NCI-H510A (cell line): ENCODE results near the gene UCK2.

ENCODE experiments used
- DNase-seq: peaks from one replicate; lab custom pipeline; 2025; lab: John Stamatoyannopoulos, UW

The UCK2 gene

GRCh38 chr1:165834229-165834628, 6.8 kb downstream of the UCK2 start:
- no peak for DNase-seq

- no peak for DNase-seq
Measured at GRCh38 chr1:165834881-165835280, 7.5 kb downstream of the UCK2 start.

- DNase-seq: no peak
Measured at GRCh38 chr1:165836664-165837482, 9.5 kb downstream of the UCK2 start.

- no peak for DNase-seq
Measured at GRCh38 chr1:165837838-165838364, 10.5 kb downstream of the UCK2 start.

GRCh38 chr1:165840423-165840822, 13.0 kb downstream of the UCK2 start:
- no peak for DNase-seq

DNA sequence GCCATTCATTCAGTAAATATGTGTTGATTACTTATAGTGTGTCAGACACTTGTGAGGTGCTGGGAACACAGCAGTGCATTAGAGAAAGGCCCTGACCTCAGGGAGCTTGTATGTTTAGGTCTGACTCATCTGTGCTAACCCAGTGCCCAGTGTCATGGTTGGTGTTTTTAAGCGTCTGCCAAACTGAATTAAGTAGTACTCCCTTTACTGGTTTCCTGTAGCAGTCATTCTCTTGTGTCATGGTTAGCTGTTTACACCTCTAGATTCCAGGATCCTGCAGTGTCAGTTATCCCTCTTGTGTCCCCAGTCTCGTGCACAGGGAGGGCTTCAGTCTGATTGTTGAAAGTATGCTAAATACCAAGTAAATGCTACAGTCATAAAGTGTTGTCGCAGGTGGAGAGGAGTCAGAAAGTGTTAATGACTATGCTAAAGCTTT, 14.2 kb downstream of the UCK2 start:
- no peak for DNase-seq

DNA sequence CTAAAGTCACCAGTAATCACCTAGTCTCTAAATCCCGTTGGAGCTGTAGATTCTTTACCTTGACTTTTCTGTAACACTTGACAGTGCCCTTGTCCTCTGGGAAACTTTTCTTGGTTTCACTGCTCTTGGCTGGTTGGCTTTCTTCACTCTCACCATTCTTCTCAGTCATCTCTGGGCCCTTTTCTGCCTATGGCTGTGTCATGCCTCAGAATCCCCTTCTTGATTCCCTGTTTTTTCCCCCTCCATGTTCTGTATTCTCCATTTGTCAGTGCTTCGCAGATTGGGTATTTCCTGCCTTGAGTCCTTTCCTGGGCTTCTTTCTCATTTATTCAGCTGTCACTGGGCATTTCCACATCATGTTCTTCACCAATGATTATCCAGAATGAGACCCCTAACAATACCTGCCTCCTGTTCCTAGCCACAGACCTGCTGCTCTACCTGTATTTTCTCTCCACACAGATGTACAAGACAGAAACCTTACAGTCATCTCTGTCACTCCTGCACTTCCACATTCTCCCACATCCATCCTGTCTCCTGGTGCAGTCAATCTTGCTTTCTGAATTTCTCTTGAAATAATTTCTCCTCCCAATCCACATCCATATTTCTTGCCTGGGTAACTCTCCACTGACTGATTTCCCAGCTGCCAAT, 14.7 kb downstream of the UCK2 start:
- DNase-seq: no peak

DNA sequence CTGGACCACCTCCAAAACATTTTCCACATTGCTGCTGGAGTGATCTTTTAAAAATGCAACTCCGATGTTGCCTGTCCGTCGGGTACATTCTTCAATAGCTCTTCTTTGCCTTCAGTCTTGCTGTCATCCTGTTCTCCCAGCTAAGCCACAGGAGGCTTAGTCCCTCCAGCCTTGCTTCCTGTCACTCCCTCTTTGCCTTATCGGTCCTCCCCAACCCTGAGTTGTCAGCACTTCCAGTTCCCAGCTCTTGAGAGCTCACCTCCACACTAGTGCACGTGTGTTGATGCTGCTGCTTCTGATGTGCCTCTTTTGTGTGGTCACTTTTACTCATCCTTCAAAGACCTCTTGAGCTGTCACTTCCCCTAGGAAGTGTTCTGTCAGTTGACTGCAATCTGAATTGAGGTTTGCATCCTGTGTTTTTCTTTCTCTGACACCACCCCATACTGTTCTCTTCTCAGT, 15.3 kb downstream of the UCK2 start:
- DNase-seq: peak; percentile 37

DNA sequence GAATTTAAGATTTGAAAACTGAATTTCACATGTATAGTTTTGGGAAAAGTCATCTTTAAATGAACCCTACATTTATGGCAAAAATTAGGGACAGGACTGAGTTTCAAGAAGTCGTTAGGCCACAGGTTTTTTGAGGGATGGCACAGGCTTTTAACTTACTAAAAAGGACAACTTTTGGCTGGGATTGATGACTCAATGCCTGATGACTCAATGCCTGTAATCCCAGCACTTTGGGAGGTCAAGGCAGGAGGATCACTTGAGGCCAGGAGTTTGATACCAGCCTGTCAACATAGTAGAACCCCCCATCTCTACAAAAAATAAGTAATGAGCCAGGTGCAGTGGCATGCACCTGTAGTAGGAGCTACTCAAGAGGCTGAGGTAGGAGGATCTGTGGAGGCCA, 15.9 kb downstream of the UCK2 start:
- DNase-seq: no peak

DNA sequence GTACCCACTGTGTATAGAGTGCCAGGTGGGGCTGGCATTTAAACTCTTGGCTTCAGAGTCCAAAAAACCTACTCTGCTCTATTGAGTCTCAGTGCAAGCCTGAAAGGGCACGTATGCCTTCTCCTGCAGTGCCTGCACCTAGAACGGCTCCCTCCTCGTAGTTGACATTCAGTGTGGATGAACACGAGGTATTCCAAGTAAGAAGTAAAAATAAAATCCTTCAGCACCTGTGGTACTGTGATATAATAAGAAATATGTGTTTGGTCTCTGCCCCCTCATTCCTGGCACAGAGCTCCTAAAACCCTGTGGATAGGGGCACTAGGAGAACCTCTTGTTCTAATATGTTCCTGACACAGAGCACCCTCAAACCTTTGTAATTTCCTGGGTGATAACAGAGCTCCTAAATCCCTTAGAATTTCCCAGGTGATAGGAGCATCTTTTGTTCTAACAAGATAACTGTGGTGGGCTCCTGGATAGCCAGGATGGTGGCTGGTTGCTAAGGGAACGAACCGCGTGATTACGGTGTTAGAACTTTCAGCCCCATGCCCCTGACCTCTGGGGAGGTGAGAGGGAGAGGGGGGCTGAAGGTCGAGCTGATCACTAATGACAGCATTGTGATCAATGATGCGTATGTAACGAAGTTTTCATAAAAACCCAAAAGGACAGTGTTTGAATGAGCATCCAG, 16.8 kb downstream of the UCK2 start:
- no peak for DNase-seq

DNA sequence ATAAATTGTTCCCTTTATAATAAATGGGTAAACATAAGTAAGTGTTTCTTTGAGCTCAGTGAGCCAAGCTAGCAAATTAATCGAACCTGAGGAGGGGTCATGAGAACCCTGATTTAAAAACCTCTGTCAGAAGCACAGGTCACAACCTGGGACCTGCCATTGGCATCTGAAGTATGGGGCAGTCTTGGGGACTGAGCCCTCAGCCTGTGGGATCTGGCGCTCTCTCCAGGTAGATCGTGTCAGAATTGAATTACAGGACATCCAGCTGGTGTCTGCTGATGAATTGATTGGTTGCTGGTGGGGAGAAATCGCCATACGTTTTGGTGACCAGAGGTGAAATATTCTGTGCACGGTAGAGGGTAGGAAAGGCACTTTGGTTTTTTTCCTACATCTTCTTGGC, 17.5 kb downstream of the UCK2 start:
- DNase-seq: no peak

GRCh38 chr1:165845569-165845968, 18.2 kb downstream of the UCK2 start:
- DNase-seq: no peak

- no peak for DNase-seq
Measured at GRCh38 chr1:165845992-165846748, 18.8 kb downstream of the UCK2 start.

DNA sequence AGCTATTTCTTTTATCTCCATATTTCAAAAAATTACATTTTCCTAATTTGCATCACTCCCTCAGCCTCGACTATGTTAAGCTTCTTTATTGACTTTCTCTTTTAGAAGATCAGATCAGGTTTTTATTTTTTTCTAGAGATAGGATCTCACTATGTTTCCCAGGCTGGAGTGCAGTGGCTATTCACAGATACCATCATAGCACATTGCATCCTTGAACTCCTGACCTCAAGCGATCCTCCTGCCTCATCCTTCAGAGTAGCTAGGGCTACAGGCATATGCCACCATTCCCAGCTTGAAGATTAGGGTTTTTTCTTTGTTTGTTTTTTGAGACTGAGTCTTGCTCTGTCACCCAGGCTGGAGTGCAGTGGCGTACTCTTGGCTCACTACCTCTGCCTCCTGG, 20.1 kb downstream of the UCK2 start:
- no peak for DNase-seq

DNA sequence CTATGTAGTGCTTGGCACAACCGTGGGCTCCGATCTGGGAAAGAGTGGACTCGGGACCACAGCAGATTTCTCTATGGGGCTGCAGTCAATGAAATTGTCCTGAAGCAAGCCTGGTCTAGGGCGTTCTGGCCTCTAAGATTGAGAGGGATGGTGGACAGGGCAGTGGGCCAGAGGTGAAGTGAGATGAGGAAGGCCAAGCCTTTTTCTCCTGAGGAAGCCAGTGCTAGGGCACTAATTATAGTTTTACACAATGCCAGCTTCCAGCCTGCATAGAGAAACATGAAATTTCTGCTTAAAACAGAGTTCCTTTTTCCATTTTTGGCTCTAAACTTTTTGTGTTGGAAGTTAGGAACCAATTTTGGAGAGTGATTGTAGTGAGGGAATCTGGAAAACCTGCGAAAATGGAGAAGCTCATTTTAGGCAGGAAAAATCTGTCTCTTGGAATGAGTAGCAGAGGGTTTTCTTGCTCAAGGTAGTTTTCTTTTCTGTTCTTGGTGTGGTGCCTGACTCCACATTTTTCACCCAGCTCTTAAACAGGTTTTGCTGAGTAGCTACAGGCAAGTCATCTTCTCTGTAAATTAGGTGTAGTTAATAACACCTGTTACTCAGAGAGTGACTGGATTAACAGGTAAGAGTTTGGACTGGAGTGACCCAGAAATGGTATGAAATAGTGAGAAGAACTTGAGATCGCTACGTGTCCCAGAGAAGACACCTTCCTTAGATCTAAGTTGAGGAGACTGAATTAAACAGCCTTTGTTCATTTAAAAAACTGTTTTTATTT, 22.1 kb downstream of the UCK2 start:
- no peak for DNase-seq

DNA sequence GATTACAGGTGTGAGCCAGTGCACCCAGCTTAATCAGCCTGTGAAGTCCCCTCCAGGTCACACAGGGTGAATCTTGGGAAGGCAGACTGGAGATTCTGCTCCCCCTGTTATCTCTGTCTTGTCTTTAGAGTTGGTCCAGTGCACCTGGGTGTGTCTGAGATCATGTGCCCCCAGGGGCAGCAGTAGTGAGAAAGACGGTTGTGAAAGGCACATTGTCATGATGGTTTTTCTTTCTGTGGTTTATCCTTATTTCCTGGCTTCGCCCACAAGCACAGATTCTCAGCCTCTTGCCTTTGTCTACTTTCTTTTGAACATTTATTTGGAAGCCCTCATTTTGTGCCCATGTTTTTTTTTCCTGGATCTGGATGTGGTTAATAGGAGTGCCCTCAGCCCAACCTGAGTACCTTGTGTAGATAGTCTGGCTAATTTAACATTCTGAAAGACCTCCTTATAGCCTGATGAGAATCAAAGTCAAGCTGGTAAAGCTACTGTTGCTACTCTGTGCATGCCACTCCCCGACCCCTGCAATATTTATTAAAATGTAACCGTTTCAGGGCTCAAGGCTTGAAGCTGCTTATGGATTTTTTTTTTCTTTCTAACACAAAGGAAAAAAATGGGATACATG, 23.7 kb downstream of the UCK2 start:
- no peak for DNase-seq

- DNase-seq: no peak
Measured at GRCh38 chr1:165852871-165853270, 25.5 kb downstream of the UCK2 start.

GRCh38 chr1:165853528-165854075, 26.2 kb downstream of the UCK2 start:
- no peak for DNase-seq

GRCh38 chr1:165854101-165854845, 26.9 kb downstream of the UCK2 start:
- DNase-seq: no peak
